Sigmoid colon (tissue), 7 donors: ENCODE results near the gene LIAS. TPM values are rescaled to one million over a fixed set of nuclear protein-coding genes. Genes with fewer than 3 reads are reported as not detected.

Source experiments
- DNase-seq: peaks from one replicate; pipeline ENCODE4 v3.0.0-alpha.2; 2019
- H3K27ac ChIP-seq, 4 donors: fragments of 200-600 bp; sonication (generic); one replicate each; pipeline ENCODE4 v1.5.1; 2016 to 2019; ENCODE audit warnings: mild to moderate bottlenecking in 1 of 4
- H3K27me3 ChIP-seq, 3 donors: fragments of 200-600 bp; sonication (generic); one replicate each; pipeline ENCODE4 v1.5.1; 2019; ENCODE audit warnings: mild to moderate bottlenecking in 1 of 3
- H3K36me3 ChIP-seq, 4 donors: fragments of 200-600 bp; sonication (generic); one replicate each; pipeline ENCODE4 v1.5.1; 2016 to 2019
- H3K4me1 ChIP-seq, 4 donors: fragments of 200-600 bp; sonication (generic); one replicate each; pipeline ENCODE4 v1.5.1; 2017 to 2019
- H3K4me3 ChIP-seq, 4 donors: fragments of 200-600 bp; sonication (generic); one replicate each; pipeline ENCODE4 v1.5.1; 2017 to 2019; ENCODE audit warnings: mild to moderate bottlenecking in 2 of 4, moderate library complexity in 1 of 4
- H3K9me3 ChIP-seq, 4 donors: fragments of 200-600 bp in 3 of 4; sonication (generic) in 3 of 4; one replicate each; pipeline versions ENCODE4 v1.5.1 to v1.6.1; 2013 to 2019
- EP300 ChIP-seq, 4 donors: sonication (generic); formaldehyde crosslinking; IDR thresholded peaks; one replicate each; pipeline ENCODE4 v1.6.1; 2017; ENCODE audit warnings: antibody characterized with exemption in 4 of 4
- POLR2A ChIP-seq, 2 donors: fragments of 450-650 bp; IDR thresholded peaks; one replicate each; pipeline ENCODE4 v1.6.1; 2016; ENCODE audit warnings: antibody characterized with exemption in 2 of 2, mild to moderate bottlenecking in 2 of 2, moderate library complexity in 2 of 2
- POLR2AphosphoS5 ChIP-seq, 4 donors: sonication (generic); formaldehyde crosslinking; IDR thresholded peaks; one replicate each; pipeline ENCODE4 v1.6.1; 2017; ENCODE audit warnings: antibody characterized with exemption in 4 of 4
- WGBS, 2 donors: extraction: QIAGEN DNeasy Blood & Tissue Kit; methylation state at CpG; one replicate each; pipeline ENCODE4 v1.1.7; 2013; 5-methylcytosine and 5-hydroxymethylcytosine counted together
- intact Hi-C: fragments of 100-400 bp; cut with DNase I; formaldehyde crosslinking; loops from one replicate; pipeline ENCODE4 v1.15.1; 2023
- polyA plus RNA-seq, 3 donors: library from polyadenylated mRNA; stranded (reverse); fragments of 200-250 nt; gene quantifications; one replicate each; pipeline ENCODE4 v1.2.3, GENCODE V29; 2013
- total RNA-seq, 4 donors: library from RNA; depleted of rRNA; stranded (reverse); fragments of >200 nt; gene quantifications; one replicate each; pipeline ENCODE4 v1.1.0, GENCODE V29; 2016
- TF ChIP-seq, protein P1 (sequence below), 4 experiments: fragments of 450-650 bp in 3 of 4; fragments of 200-600 bp in 1 of 4; IDR thresholded peaks; one replicate each; pipeline ENCODE4 v1.5.1; 2016 to 2019; ENCODE audit warnings: antibody characterized with exemption in 4 of 4, mild to moderate bottlenecking in 3 of 4, moderate library complexity in 2 of 4
- donor health status: healthy with polysubstance abuse.
- donor health status: Bipolar disorder and iron deficiency.
- donor health status: healthy.

The LIAS gene
- total and polyA plus RNA-seq, 7 donors, result 16.1 to 24.8 (median 20.7) TPM

DNA sequence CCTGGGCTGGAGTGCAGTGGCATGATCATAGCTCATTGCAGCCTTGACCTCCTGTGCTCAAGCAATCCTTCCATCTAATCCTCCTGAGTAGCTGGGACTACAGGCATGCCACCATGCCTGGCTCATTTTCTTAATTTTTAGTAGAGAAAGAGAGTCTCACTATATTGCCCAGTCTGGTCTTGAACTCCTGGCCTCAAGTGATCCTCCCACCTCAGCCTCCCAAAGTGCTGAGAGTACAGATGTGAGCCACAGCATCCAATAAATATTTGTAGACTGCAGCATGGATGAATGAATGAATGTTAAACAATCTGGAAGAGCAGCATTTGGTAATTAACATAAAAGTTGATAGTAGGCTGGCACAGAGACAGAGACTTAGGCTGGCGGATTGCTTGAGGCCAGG is 32.1 kb upstream of the LIAS start:
- 95 to 98% methylated on average over 1 of the region's 1 CpG for WGBS, 2 donors
- Histone ChIP-seq H3K36me3 (no peaks in the 10 kb centered on the region), H3K4me3 (no peak overlapping the region), H3K27ac (no peak overlapping the region), H3K27me3 (no peaks in the 10 kb centered on the region), H3K4me1 (no peaks in the 10 kb centered on the region), H3K9me3 (no peaks in the 10 kb centered on the region)
- TF ChIP-seq, protein P1, sequence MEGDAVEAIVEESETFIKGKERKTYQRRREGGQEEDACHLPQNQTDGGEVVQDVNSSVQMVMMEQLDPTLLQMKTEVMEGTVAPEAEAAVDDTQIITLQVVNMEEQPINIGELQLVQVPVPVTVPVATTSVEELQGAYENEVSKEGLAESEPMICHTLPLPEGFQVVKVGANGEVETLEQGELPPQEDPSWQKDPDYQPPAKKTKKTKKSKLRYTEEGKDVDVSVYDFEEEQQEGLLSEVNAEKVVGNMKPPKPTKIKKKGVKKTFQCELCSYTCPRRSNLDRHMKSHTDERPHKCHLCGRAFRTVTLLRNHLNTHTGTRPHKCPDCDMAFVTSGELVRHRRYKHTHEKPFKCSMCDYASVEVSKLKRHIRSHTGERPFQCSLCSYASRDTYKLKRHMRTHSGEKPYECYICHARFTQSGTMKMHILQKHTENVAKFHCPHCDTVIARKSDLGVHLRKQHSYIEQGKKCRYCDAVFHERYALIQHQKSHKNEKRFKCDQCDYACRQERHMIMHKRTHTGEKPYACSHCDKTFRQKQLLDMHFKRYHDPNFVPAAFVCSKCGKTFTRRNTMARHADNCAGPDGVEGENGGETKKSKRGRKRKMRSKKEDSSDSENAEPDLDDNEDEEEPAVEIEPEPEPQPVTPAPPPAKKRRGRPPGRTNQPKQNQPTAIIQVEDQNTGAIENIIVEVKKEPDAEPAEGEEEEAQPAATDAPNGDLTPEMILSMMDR (IDR thresholded peaks at IDR 0.05), result no peak
- no peak for TF ChIP-seq POLR2A (IDR thresholded peaks at IDR 0.05)
- no peak for TF ChIP-seq EP300 (IDR thresholded peaks at IDR 0.05)
- no peak for TF ChIP-seq POLR2AphosphoS5 (IDR thresholded peaks at IDR 0.05)
- intact Hi-C loops, result no loop called here
- no peak for DNase-seq

DNA sequence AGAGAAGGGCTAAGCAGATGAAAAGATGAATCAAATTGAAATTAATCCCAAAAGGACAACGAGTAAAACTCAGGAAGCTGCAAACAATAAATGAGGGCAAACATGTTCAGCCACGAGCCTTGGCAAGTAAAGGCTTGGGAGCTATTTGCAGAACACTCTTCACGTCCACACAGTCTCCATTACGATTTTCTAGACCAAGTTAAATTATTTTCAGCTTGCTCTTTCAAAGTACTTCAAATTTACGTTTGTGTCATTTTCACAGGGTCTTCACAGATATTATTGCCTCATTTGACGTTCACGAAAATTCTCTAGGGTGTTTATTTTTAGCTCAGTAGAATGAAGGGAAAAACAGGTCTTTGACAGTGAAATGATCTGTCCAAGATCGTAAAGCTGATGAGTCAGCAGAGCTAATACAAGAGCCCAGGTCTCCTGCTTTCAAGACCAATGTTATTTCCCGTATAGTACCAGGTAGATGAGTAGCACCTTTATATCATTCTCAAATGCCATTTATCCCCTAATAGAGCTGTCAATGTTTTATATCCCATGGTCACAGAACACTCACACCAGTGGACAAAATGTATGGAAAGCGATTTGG is 31.2 kb upstream of the LIAS start:
- H3K27ac ChIP-seq, result no peak overlapping the region
- DNase-seq, result no peak
- 59 to 69% methylated on average over 10 of the region's 10 CpGs for WGBS, 2 donors
- no peaks in the 10 kb centered on the region for H3K4me1 ChIP-seq
- no peaks in the 10 kb centered on the region for H3K27me3 ChIP-seq
- H3K36me3 ChIP-seq, result no peaks in the 10 kb centered on the region
- TF ChIP-seq, protein P1 (IDR thresholded peaks at IDR 0.05), result no peak
- TF ChIP-seq EP300 (IDR thresholded peaks at IDR 0.05), result no peak
- TF ChIP-seq POLR2A (IDR thresholded peaks at IDR 0.05), result no peak
- TF ChIP-seq POLR2AphosphoS5 (IDR thresholded peaks at IDR 0.05), result no peak
- no peaks in the 10 kb centered on the region for H3K9me3 ChIP-seq
- H3K4me3 ChIP-seq, result no peak overlapping the region
- intact Hi-C loops, result no loop called here

DNA sequence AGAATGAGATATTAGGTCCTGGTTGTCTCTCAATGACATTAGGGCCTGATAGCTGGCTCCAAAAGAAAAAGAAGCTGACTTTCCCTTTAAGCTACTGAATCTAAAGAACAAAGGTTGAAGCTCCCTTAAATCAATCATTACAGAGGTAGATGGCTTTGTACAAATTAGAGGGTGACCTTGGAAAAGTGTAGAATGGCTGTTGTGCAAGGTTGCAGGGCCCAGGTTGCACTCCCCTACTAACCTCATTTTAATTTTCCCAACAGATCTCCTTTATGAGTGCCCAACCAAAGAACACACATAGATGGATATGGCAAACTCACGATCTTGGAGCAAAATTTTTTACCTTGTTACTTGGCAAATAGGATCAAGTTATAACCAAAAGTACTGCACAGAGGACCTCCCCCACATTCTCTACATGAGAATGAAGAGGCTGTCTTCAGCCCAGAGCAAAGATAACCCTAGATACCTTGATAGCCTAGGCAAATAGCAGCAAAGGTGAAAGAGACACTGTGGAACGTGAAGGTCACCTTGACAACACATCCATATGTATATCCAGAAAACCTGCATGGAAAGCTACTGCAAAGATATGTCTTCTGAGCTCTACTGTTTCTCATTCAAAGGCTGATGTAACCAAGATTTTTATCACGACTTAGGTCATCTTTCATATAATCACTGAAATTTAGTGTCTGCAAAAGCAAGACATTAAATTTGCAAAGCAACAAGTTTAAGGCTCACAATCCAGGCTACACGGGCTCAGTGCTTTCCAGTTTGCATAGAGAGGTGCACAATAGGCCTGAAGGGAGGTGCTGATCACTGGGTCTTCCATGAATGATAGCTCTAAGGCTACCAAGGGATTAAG is 29.2 kb upstream of the LIAS start:
- WGBS, 2 donors, result 81 to 91% methylated on average over 4 of the region's 4 CpGs
- intact Hi-C loops, result no loop called here
- Histone ChIP-seq H3K4me1 (no peaks in the 10 kb centered on the region), H3K36me3 (no peaks in the 10 kb centered on the region), H3K27me3 (no peaks in the 10 kb centered on the region), H3K4me3 (no peak overlapping the region), H3K9me3 (no peaks in the 10 kb centered on the region), H3K27ac (no peak overlapping the region)
- no peak for DNase-seq
- no peak for TF ChIP-seq POLR2AphosphoS5 (IDR thresholded peaks at IDR 0.05)
- TF ChIP-seq, protein P1 (IDR thresholded peaks at IDR 0.05), result no peak
- no peak for TF ChIP-seq EP300 (IDR thresholded peaks at IDR 0.05)
- TF ChIP-seq POLR2A (IDR thresholded peaks at IDR 0.05), result no peak

DNA sequence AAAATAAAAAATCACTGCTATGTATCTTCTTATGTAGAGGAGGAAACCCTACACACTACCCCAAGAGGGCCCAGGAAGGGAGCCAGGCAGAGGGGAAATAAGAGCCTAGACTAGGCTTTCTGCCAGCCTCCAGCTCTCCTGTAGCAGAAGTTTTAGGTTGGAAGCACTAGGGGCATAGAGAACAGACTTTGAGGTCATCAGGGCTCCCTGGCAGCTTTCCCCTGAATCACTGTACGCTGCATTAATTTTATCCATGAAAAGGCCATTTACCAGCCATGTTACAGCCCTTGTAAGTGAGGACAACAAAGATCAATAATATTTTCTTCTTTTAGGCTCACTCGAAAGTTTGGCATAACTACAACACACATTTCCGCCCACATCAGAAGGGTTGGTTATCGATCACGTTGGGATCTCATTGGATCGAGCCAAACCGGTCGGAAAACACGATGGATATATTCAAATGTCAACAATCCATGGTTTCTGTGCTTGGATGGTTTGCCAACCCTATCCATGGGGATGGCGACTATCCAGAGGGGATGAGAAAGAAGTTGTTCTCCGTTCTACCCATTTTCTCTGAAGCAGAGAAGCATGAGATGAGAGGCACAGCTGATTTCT is 24.9 kb upstream of the LIAS start:
- H3K4me3 ChIP-seq, result no peak overlapping the region
- intact Hi-C loops, result no loop called here
- no peak overlapping the region for H3K27ac ChIP-seq
- WGBS, 2 donors, result 95% methylated on average over 11 of the region's 11 CpGs
- no peaks in the 10 kb centered on the region for H3K36me3 ChIP-seq
- no peak for DNase-seq
- H3K9me3 ChIP-seq, result no peaks in the 10 kb centered on the region
- peaks cover 0 to 9% (median 3%) of the 10 kb centered on the region in 4 donors for H3K4me1 ChIP-seq
- no peaks in the 10 kb centered on the region for H3K27me3 ChIP-seq
- TF ChIP-seq, protein P1 (IDR thresholded peaks at IDR 0.05), result no peak
- no peak for TF ChIP-seq POLR2AphosphoS5 (IDR thresholded peaks at IDR 0.05)
